B cell (primary cell): ENCODE results near the gene UTS2B. TPM values are rescaled to one million over a fixed set of nuclear protein-coding genes. Genes with fewer than 3 reads are reported as not detected.

Source experiments
- ATAC-seq: fragments of 200-7000 bp; cut with Tn5 transposase; one replicate; pipeline ENCODE4 v1.10.0; 2021; ENCODE audit warnings: low read depth, mild to moderate bottlenecking, moderate number of reproducible peaks, moderate library complexity
- CTCF ChIA-PET: fragments of 350-600 bp; sonication (Branson Sonifier 250); formaldehyde crosslinking; loops from one replicate; lab custom pipeline; 2021; ENCODE audit warnings: antibody characterized with exemption, inconsistent platforms; lab: Charles Lee
- POLR2A ChIA-PET: fragments of 350-600 bp; sonication (Branson Sonifier 250); formaldehyde crosslinking; loops from one replicate; lab custom pipeline; 2021; ENCODE audit warnings: antibody characterized with exemption; lab: Charles Lee
- DNase-seq: peaks from one replicate; pipeline ENCODE4 v3.0.0; 2013
- H2AFZ ChIP-seq: 2 replicates; pipeline ENCODE4 v1.6.1; 2012; ENCODE audit warnings: mild to moderate bottlenecking, low read depth, low read length; ENCODE audit not compliant: insufficient read depth, poor library complexity, severe bottlenecking
- H3K27ac ChIP-seq, 2 donors: 1 replicate in 1 of 2; 2 replicates in 1 of 2; pipeline ENCODE4 v1.5.1; 2012 to 2013; ENCODE audit warnings: low read length in 2 of 2, mild to moderate bottlenecking in 2 of 2, moderate library complexity in 1 of 2
- H3K27me3 ChIP-seq, 4 experiments: fragments of 200-600 bp in 1 of 4; sonication (generic) in 1 of 4; replicated peaks in 1 of 4; 1 replicate in 2 of 4; 2 replicates in 2 of 4; pipeline versions ENCODE4 v1.6.1 to v1.7.0; 2013 to 2016; ENCODE audit warnings: low read length in 3 of 4, mild to moderate bottlenecking in 2 of 4, mixed read lengths in 1 of 4, moderate library complexity in 1 of 4; ENCODE audit not compliant: insufficient read depth in 4 of 4, control insufficient read depth in 3 of 4; ENCODE audit errors: control extremely low read depth in 1 of 4
- H3K36me3 ChIP-seq, 2 experiments: replicated peaks in 1 of 2; 1 replicate in 1 of 2; 2 replicates in 1 of 2; pipeline versions ENCODE4 v1.6.1 to v1.7.1; 2013; ENCODE audit warnings: low read length in 1 of 2; ENCODE audit not compliant: insufficient read depth in 2 of 2, control insufficient read depth in 1 of 2; ENCODE audit errors: control extremely low read depth in 1 of 2, extremely low read depth in 1 of 2
- H3K4me1 ChIP-seq, 2 donors: fragments of 200-600 bp in 1 of 2; sonication (generic) in 1 of 2; 1 replicate in 1 of 2; 2 replicates in 1 of 2; pipeline versions ENCODE4 v1.5.1 to v1.6.1; 2013 to 2017; ENCODE audit warnings: low read length in 2 of 2; ENCODE audit not compliant: control insufficient read depth in 2 of 2, insufficient read depth in 2 of 2
- H3K4me2 ChIP-seq: replicated peaks from 2 replicates; pipeline ENCODE3; 2012; ENCODE audit warnings: mild to moderate bottlenecking, low read depth, low read length; ENCODE audit not compliant: poor library complexity, severe bottlenecking
- H3K4me3 ChIP-seq, 5 experiments: fragments of 200-600 bp in 1 of 5; sonication (generic) in 1 of 5; 1 replicate in 3 of 5; 2 replicates in 2 of 5; pipeline versions ENCODE4 v1.5.1 to v1.7.0; 2011 to 2016; ENCODE audit warnings: low read length in 4 of 5, mild to moderate bottlenecking in 4 of 5, low read depth in 2 of 5, control low read depth in 1 of 5, moderate library complexity in 1 of 5; ENCODE audit not compliant: insufficient read depth in 1 of 5; ENCODE audit errors: control extremely low read depth in 1 of 5, extremely low read depth in 1 of 5
- H3K79me2 ChIP-seq: fragments of 200-600 bp; sonication (generic); one replicate; pipeline ENCODE4 v1.6.0; 2016; ENCODE audit warnings: low read length; ENCODE audit not compliant: control insufficient read depth, insufficient read depth
- H3K9ac ChIP-seq: fragments of 200-600 bp; sonication (generic); 2 replicates; pipeline ENCODE4 v1.6.1; 2017; ENCODE audit warnings: mild to moderate bottlenecking, low read length, moderate library complexity
- H3K9me3 ChIP-seq, 3 donors: one replicate each; pipeline versions ENCODE4 v1.6.1 to v1.7.1; 2013; ENCODE audit warnings: low read length in 2 of 3; ENCODE audit not compliant: control insufficient read depth in 2 of 3, insufficient read depth in 1 of 3; ENCODE audit errors: control extremely low read depth in 1 of 3
- H4K20me1 ChIP-seq: 2 replicates; pipeline ENCODE4 v1.6.0; 2012; ENCODE audit warnings: mild to moderate bottlenecking, low read length; ENCODE audit not compliant: insufficient read depth, control insufficient read depth, poor library complexity, severe bottlenecking
- H3K27ac Mint-ChIP-seq: one replicate; pipeline ENCODE4 v1.8.0; 2021; ENCODE audit warnings: mixed read lengths
- H3K27me3 Mint-ChIP-seq: one replicate; pipeline ENCODE4 v1.8.0; 2021; ENCODE audit warnings: mixed read lengths
- H3K4me1 Mint-ChIP-seq: one replicate; pipeline ENCODE4 v1.8.0; 2021; ENCODE audit warnings: mixed read lengths
- H3K4me3 Mint-ChIP-seq: one replicate; pipeline ENCODE4 v1.8.0; 2021; ENCODE audit warnings: mixed read lengths
- H3K9me3 Mint-ChIP-seq: one replicate; pipeline ENCODE4 v1.8.0; 2022; ENCODE audit warnings: mixed read lengths; ENCODE audit not compliant: insufficient read depth
- EZH2 ChIP-seq: IDR thresholded peaks from 2 replicates; pipeline ENCODE4 v1.6.1; 2012; ENCODE audit warnings: borderline replicate concordance, low read depth, mild to moderate bottlenecking, moderate library complexity, low read length; ENCODE audit not compliant: insufficient read depth, poor library complexity, severe bottlenecking
- WGBS: methylation state at CpG from one replicate; pipeline ENCODE4 v1.1.5; 2013; ENCODE audit warnings: missing lambda C conversion rate; ENCODE audit not compliant: insufficient coverage; 5-methylcytosine and 5-hydroxymethylcytosine counted together
- intact Hi-C: fragments of 100-400 bp; cut with micrococcal nuclease; formaldehyde crosslinking; loops from one replicate; pipeline ENCODE4 v1.10.0; 2022
- polyA plus RNA-seq: library from polyadenylated mRNA; depleted of rRNA; stranded (reverse); fragments of >200 nt; gene quantifications from 2 replicates; pipeline ENCODE4 v1.2.3, GENCODE V29; 2012
- total RNA-seq, 2 donors: library from RNA; stranded (reverse); fragments of 120-200 nt in 1 of 2; gene quantifications; 1 replicate in 1 of 2; 2 replicates in 1 of 2; pipeline versions ENCODE4 v1.2.3 to v1.2.4, GENCODE V29; 2013 to 2022
- TF ChIP-seq, protein P1 (sequence below): fragments of 200-600 bp; IDR thresholded peaks from one replicate; pipeline ENCODE4 v1.8.0; 2022; ENCODE audit warnings: antibody characterized with exemption, mild to moderate bottlenecking

The UTS2B gene
- total and polyA plus RNA-seq, 2 donors (not counting 1 experiment from before 2014, with no cell fraction given), result 1.8 to 2.0 TPM

DNA sequence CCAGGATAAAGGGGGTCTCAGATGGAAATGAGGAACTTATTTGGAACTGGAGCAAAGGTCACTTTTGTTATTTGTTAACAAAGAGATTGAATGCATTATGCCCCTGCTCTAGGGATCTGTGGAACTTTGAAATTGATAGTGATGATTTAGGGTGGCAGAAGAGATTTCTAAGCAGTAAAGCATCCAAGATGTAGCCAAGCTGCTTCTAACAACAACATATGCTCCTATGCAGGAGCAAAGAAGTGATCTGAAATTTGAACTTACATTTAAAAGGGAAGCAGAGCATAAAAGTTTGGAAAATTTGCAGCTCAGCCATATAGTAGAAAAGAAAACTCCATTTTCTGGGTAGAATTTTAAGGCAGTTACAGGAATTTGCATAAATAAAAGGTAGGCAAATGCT lies 31.5 kb downstream of the UTS2B start:
- peak overlapping the region; percentile 2 for H3K4me3 Mint-ChIP-seq
- CTCF ChIA-PET, result no interaction called here
- peaks cover 0 to 9% (median 0%) of the 10 kb centered on the region in 3 donors for H3K9me3 ChIP-seq
- H3K9ac ChIP-seq, result no peak overlapping the region
- H3K4me1 Mint-ChIP-seq, result peaks cover 55% of the 10 kb centered on the region
- H3K27me3 ChIP-seq, result no peaks in the 10 kb centered on the region
- peak overlapping the region; percentile 31 to 52 for H3K27ac ChIP-seq
- ATAC-seq, result no peak
- H2AFZ ChIP-seq, result peak overlapping the region; percentile 63
- H3K79me2 ChIP-seq, result no peaks in the 10 kb centered on the region
- POLR2A ChIA-PET, result no interaction called here
- intact Hi-C loops, result no loop called here
- no peaks in the 10 kb centered on the region for H4K20me1 ChIP-seq
- no peak for DNase-seq
- TF ChIP-seq, protein P1, sequence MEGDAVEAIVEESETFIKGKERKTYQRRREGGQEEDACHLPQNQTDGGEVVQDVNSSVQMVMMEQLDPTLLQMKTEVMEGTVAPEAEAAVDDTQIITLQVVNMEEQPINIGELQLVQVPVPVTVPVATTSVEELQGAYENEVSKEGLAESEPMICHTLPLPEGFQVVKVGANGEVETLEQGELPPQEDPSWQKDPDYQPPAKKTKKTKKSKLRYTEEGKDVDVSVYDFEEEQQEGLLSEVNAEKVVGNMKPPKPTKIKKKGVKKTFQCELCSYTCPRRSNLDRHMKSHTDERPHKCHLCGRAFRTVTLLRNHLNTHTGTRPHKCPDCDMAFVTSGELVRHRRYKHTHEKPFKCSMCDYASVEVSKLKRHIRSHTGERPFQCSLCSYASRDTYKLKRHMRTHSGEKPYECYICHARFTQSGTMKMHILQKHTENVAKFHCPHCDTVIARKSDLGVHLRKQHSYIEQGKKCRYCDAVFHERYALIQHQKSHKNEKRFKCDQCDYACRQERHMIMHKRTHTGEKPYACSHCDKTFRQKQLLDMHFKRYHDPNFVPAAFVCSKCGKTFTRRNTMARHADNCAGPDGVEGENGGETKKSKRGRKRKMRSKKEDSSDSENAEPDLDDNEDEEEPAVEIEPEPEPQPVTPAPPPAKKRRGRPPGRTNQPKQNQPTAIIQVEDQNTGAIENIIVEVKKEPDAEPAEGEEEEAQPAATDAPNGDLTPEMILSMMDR, result no peak
- no peak for TF ChIP-seq EZH2
- H3K4me1 ChIP-seq, result peaks cover 84 to 90% of the 10 kb centered on the region in 2 donors
- H3K9me3 Mint-ChIP-seq, result no peaks in the 10 kb centered on the region
- H3K4me3 ChIP-seq, result no peak overlapping the region
- peak overlapping the region; percentile 80 for H3K27ac Mint-ChIP-seq
- H3K36me3 ChIP-seq, result no peaks in the 10 kb centered on the region
- no peaks in the 10 kb centered on the region for H3K27me3 Mint-ChIP-seq
- peak overlapping the region; percentile 42 for H3K4me2 ChIP-seq

- ChIA-PET CTCF (interaction anchor here (0.7 to 1.4 kb wide), 3 partner anchors 9 to 53 kb away, joined by 3 read pairs; no protein-coding TSS in a partner anchor), POLR2A (no interaction called here)
- intact Hi-C loops, result loop anchor here (1.0 to 2.0 kb wide), 3 partner anchors 15 to 50 kb away; partner anchors contain the start of gene CCDC50
- Histone ChIP-seq H3K9me3 (peaks cover 0 to 15% (median 0%) of the 10 kb centered on the region in 3 donors), H3K4me1 (peaks cover 84% of the 10 kb centered on the region in 2 donors), H4K20me1 (no peaks in the 10 kb centered on the region), H3K4me3 (peak overlapping the region in 1 of 5 experiments; percentile 22), H3K36me3 (no peaks in the 10 kb centered on the region), H3K9ac (peak overlapping the region; percentile 12), H3K4me2 (peak overlapping the region; percentile 52), H2AFZ (peak overlapping the region; percentile 10), H3K79me2 (no peaks in the 10 kb centered on the region), H3K27ac (peak overlapping the region; percentile 63 to 75), H3K27me3 (no peaks in the 10 kb centered on the region)
- Mint-ChIP-seq H3K27ac (no peak overlapping the region), H3K4me1 (peaks cover 50% of the 10 kb centered on the region), H3K9me3 (no peaks in the 10 kb centered on the region), H3K27me3 (no peaks in the 10 kb centered on the region), H3K4me3 (no peak overlapping the region)
- DNase-seq (peak; percentile 86), ATAC-seq (peak; percentile 86)
- TF ChIP-seq, protein P1, result no peak
- no peak for TF ChIP-seq EZH2
- WGBS, result 0% methylated on average over 2 of the region's 4 CpGs
Observed at GRCh38 chr3:191296041-191296541, 34.2 kb downstream of the UTS2B start.
